ENCODE results near the gene SPTB. TPM values are rescaled to one million over a fixed set of nuclear protein-coding genes. Genes with fewer than 3 reads are reported as not detected.

SPTB gene
- total and polyA plus RNA-seq, 4 donors = 1.1 to 7.9 (median 3.5) TPM

DNA sequence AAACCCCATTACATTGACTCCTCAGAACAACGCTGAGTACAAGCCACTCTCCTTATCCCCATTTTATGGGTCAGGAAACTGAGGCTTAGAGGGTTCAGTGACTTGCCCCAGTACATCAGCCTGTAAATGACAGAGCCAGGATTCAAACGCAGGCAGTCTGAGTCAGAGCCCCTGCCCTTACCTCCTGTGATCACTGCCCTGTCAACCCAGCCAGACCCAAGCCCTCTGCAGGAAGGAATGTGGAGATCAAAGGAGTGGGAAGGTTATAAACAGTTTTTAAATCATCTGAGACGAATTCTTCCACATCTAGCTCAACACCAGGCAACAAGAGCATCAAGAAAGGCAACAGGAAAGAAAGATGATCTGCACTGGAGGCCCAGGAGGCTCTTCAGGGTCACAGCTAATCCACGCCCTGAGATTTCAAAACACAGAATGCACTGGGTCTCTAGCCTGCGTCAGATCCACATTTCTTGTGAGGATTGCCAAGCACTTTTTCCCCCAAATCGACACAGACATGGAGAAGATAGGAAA, 38.5 kb downstream of the SPTB start:
- peak; percentile 43 for ATAC-seq (ENCODE audit: low FRiP score)

DNA sequence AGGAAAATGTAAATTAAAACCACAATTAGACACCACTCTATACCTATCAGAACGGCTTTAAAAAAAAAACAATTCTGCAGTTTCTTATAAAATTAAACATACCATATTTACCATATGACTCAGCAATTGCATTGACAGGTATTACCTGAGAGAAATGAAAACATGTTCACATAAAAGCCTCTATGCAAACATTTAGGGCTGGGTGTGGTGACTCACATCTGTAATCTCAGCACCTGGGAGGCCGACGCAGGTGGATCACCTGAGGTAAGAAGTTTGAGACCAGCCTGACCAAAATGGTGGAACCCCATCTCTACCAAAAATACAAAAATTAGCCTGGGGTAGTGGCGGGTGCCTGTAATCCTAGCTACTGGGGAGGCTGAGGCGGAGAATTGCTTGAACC, 41.1 kb downstream of the SPTB start:
- ATAC-seq (ENCODE audit: low FRiP score) (no peak), DNase-seq (no peak)
- H3K4me1 ChIP-seq (ENCODE audit: control insufficient read depth in 1 of 2, insufficient read depth in 2 of 2, low read length in 2 of 2) = peaks cover 0 to 2% of the 10 kb centered on the region in 2 donors
- no peaks in the 10 kb centered on the region for H3K36me3 ChIP-seq (ENCODE audit: control insufficient read depth in 1 of 2, insufficient read depth in 2 of 2, low read length in 1 of 2)
- H3K27ac ChIP-seq (ENCODE audit: low read depth in 1 of 2, low read length in 2 of 2) = no peak overlapping the region
- intact Hi-C loops (cut with DNase I) = no loop called here
- WGBS, 2 donors = 94 to 98% methylated on average over 5 of the region's 5 CpGs
- no peak overlapping the region for H3K4me3 ChIP-seq (ENCODE audit: low read length in 2 of 2)
- H3K9me3 ChIP-seq (ENCODE audit: control insufficient read depth, low read length) = no peaks in the 10 kb centered on the region
- H3K27me3 ChIP-seq (ENCODE audit: control insufficient read depth in 1 of 2, insufficient read depth in 2 of 2, low read length in 1 of 2) = no peaks in the 10 kb centered on the region

More for the DNA sequence above, 38.5 kb downstream of the SPTB start:
- Histone ChIP-seq H3K4me3 (ENCODE audit: low read length in 2 of 2) (no peak overlapping the region), H3K36me3 (ENCODE audit: control insufficient read depth in 1 of 2, insufficient read depth in 2 of 2, low read length in 1 of 2) (no peaks in the 10 kb centered on the region), H3K27me3 (ENCODE audit: control insufficient read depth in 1 of 2, insufficient read depth in 2 of 2, low read length in 1 of 2) (no peaks in the 10 kb centered on the region), H3K9me3 (ENCODE audit: control insufficient read depth, low read length) (no peaks in the 10 kb centered on the region), H3K4me1 (ENCODE audit: control insufficient read depth in 1 of 2, insufficient read depth in 2 of 2, low read length in 2 of 2) (peaks cover 0 to 2% of the 10 kb centered on the region in 2 donors), H3K27ac (ENCODE audit: low read depth in 1 of 2, low read length in 2 of 2) (no peak overlapping the region)
- intact Hi-C loops (cut with DNase I) = loop anchor here in 1 of 2 donors (5.0 kb wide), 1 partner anchor 39 kb away; no protein-coding TSS in a partner anchor
- WGBS, 2 donors = 20 to 30% methylated on average over 6 of the region's 6 CpGs
- no peak for DNase-seq

DNA sequence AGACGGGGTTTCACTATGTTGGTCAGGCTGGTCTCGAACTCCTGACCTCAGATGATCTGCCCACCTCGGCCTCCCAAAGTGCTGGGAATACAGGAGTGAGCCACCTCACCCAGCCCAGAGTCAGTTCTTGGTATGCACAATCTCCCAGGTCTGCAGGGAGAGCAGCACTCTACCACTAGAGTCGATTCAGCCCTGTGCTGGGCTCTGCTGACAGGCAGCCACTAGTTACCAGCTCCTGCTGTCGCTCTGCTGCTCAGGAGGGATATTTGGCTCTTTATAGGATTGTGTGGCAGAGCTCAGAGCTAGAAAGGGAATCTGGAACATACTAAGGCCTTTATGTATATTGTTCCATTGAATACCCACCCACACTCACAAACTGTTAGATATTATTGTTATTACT, 44.3 kb downstream of the SPTB start:
- no peaks in the 10 kb centered on the region for H3K9me3 ChIP-seq (ENCODE audit: control insufficient read depth, low read length)
- H3K4me1 ChIP-seq (ENCODE audit: control insufficient read depth in 1 of 2, insufficient read depth in 2 of 2, low read length in 2 of 2) = no peaks in the 10 kb centered on the region
- intact Hi-C loops (cut with DNase I) = no loop called here
- 87 to 92% methylated on average over 5 of the region's 5 CpGs for WGBS, 2 donors
- H3K36me3 ChIP-seq (ENCODE audit: control insufficient read depth in 1 of 2, insufficient read depth in 2 of 2, low read length in 1 of 2) = no peaks in the 10 kb centered on the region
- no peak overlapping the region for H3K27ac ChIP-seq (ENCODE audit: low read depth in 1 of 2, low read length in 2 of 2)
- H3K27me3 ChIP-seq (ENCODE audit: control insufficient read depth in 1 of 2, insufficient read depth in 2 of 2, low read length in 1 of 2) = no peaks in the 10 kb centered on the region
- DNase-seq = no peak
- ATAC-seq (ENCODE audit: low FRiP score) = no peak
- H3K4me3 ChIP-seq (ENCODE audit: low read length in 2 of 2) = no peak overlapping the region

DNA sequence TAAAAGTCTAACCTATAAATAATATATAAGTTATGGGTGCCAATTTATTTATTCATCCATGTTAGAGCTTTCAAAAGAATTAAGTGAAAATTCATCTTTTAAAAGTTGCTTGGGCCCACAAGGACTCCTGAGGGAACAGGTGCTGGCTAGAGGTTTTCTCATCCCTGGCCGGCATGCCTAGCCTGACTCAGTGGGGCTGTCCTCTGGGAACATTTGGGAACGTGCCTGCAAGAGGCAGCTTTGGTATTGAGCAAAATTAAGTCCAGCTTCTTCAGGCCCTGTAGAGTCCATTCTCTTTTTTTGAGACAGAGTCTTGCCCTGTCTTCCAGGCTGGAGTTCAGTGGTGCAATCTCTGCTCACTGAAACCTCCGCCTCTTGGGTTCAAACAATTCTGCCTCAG, 44.7 kb downstream of the SPTB start:
- Histone ChIP-seq H3K27ac (ENCODE audit: low read depth in 1 of 2, low read length in 2 of 2) (no peak overlapping the region), H3K36me3 (ENCODE audit: control insufficient read depth in 1 of 2, insufficient read depth in 2 of 2, low read length in 1 of 2) (no peaks in the 10 kb centered on the region), H3K4me1 (ENCODE audit: control insufficient read depth in 1 of 2, insufficient read depth in 2 of 2, low read length in 2 of 2) (no peaks in the 10 kb centered on the region), H3K27me3 (ENCODE audit: control insufficient read depth in 1 of 2, insufficient read depth in 2 of 2, low read length in 1 of 2) (no peaks in the 10 kb centered on the region), H3K9me3 (ENCODE audit: control insufficient read depth, low read length) (no peaks in the 10 kb centered on the region), H3K4me3 (ENCODE audit: low read length in 2 of 2) (no peak overlapping the region)
- ATAC-seq (ENCODE audit: low FRiP score) (no peak), DNase-seq (no peak)
- intact Hi-C loops (cut with DNase I) = no loop called here
- WGBS, 2 donors = 73 to 75% methylated on average over 3 of the region's 3 CpGs

DNA sequence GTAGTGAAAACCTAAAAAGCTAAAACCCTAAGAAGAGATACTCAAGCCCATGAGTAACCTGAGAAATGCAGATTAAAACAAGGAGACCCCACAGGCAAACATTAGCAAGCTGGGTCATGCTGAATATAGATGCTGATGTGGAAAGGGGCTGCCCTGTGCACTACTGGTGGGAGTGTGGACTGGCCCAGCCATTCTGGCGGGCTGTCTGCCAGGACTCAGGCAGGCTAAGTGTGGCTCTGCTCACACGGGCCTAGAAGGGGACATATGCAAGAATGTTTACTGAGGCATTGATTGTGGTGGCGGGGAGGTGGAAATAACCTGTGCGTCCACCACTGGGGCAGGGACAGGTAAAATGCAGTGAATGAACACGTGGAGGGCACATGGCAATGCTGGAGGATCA, 48.3 kb downstream of the SPTB start:
- H3K36me3 ChIP-seq (ENCODE audit: control insufficient read depth in 1 of 2, insufficient read depth in 2 of 2, low read length in 1 of 2) = no peaks in the 10 kb centered on the region
- H3K27ac ChIP-seq (ENCODE audit: low read depth in 1 of 2, low read length in 2 of 2) = no peak overlapping the region
- no peak overlapping the region for H3K4me3 ChIP-seq (ENCODE audit: low read length in 2 of 2)
- no peaks in the 10 kb centered on the region for H3K27me3 ChIP-seq (ENCODE audit: control insufficient read depth in 1 of 2, insufficient read depth in 2 of 2, low read length in 1 of 2)
- no peak for ATAC-seq (ENCODE audit: low FRiP score)
- WGBS, 2 donors = 79 to 81% methylated on average over 5 of the region's 5 CpGs
- DNase-seq = no peak
- intact Hi-C loops (cut with DNase I) = no loop called here
- H3K4me1 ChIP-seq (ENCODE audit: control insufficient read depth in 1 of 2, insufficient read depth in 2 of 2, low read length in 2 of 2) = no peaks in the 10 kb centered on the region
- H3K9me3 ChIP-seq (ENCODE audit: control insufficient read depth, low read length) = no peaks in the 10 kb centered on the region

DNA sequence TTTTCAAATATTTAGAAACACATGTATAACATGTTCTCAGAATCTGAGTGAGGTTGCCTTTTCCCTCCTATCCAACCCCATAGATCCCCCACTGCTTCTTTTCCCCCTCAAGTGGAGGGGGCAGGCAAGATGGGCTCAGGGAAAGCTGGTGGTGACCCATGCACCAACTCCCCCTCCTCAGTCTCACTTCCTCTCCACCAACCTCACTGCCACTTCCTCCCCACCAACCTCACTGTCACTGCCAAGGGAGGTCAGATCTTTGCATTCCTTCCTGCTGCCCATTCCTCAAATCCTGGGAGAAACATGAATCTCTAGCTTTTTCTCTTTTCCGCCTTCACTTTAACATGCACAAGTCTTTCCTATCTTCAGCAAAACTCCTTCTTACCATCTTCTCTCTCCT, 48.7 kb downstream of the SPTB start:
- intact Hi-C loops (cut with DNase I) = no loop called here
- 93 to 95% methylated on average over 1 of the region's 1 CpG for WGBS, 2 donors
- Histone ChIP-seq H3K27ac (ENCODE audit: low read depth in 1 of 2, low read length in 2 of 2) (no peak overlapping the region), H3K27me3 (ENCODE audit: control insufficient read depth in 1 of 2, insufficient read depth in 2 of 2, low read length in 1 of 2) (no peaks in the 10 kb centered on the region), H3K36me3 (ENCODE audit: control insufficient read depth in 1 of 2, insufficient read depth in 2 of 2, low read length in 1 of 2) (no peaks in the 10 kb centered on the region), H3K4me1 (ENCODE audit: control insufficient read depth in 1 of 2, insufficient read depth in 2 of 2, low read length in 2 of 2) (no peaks in the 10 kb centered on the region), H3K9me3 (ENCODE audit: control insufficient read depth, low read length) (no peaks in the 10 kb centered on the region), H3K4me3 (ENCODE audit: low read length in 2 of 2) (no peak overlapping the region)
- no peak for DNase-seq
- ATAC-seq (ENCODE audit: low FRiP score) = no peak

DNA sequence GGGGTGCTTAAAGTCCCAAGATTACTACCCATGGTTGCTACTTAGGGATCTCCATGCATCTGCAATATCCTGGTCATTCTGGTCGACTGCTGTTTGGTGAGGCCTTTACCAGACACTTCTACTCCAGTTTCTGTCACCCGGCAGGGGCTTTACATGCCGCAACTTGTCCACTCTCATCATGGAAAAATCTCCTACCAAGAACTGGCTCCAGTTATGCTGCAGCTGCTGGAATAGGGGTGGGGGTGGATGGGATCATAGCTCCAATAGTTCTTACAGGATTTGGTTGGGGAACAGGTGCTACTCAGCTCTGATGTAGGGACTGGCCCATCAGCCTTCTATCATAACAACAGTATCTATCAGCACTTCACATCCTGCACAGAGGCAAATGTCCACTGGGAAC, 51.6 kb downstream of the SPTB start:
- Histone ChIP-seq H3K36me3 (ENCODE audit: control insufficient read depth in 1 of 2, insufficient read depth in 2 of 2, low read length in 1 of 2) (no peaks in the 10 kb centered on the region), H3K4me1 (ENCODE audit: control insufficient read depth in 1 of 2, insufficient read depth in 2 of 2, low read length in 2 of 2) (no peaks in the 10 kb centered on the region), H3K27ac (ENCODE audit: low read depth in 1 of 2, low read length in 2 of 2) (no peak overlapping the region), H3K4me3 (ENCODE audit: low read length in 2 of 2) (no peak overlapping the region), H3K9me3 (ENCODE audit: control insufficient read depth, low read length) (no peaks in the 10 kb centered on the region), H3K27me3 (ENCODE audit: control insufficient read depth in 1 of 2, insufficient read depth in 2 of 2, low read length in 1 of 2) (no peaks in the 10 kb centered on the region)
- WGBS, 2 donors = 94 to 98% methylated on average over 3 of the region's 3 CpGs
- intact Hi-C loops (cut with DNase I) = no loop called here
- DNase-seq (no peak), ATAC-seq (ENCODE audit: low FRiP score) (no peak)

DNA sequence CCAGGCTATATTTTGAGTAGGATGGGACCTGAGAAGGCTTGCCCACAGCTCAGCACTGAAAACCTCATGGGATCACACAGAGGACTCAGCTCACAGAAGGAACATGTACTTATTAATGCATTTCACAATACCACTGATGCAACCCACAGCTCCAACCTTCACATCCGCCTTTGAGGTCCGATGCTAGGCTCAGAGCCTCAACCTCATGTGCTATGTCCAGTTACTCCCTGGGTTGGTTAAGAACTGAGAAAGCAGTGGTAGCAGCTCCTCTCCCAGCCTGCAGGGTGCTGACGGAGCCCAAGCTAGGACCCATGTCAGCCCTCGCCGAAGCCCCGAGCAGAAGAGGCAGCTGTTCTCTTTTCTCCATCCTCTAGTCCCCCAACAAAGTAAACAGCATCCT, 52.9 kb downstream of the SPTB start:
- H3K27me3 ChIP-seq (ENCODE audit: control insufficient read depth in 1 of 2, insufficient read depth in 2 of 2, low read length in 1 of 2) = no peaks in the 10 kb centered on the region
- H3K4me3 ChIP-seq (ENCODE audit: low read length in 2 of 2) = no peak overlapping the region
- no peaks in the 10 kb centered on the region for H3K9me3 ChIP-seq (ENCODE audit: control insufficient read depth, low read length)
- H3K4me1 ChIP-seq (ENCODE audit: control insufficient read depth in 1 of 2, insufficient read depth in 2 of 2, low read length in 2 of 2) = no peaks in the 10 kb centered on the region
- 89 to 98% methylated on average over 6 of the region's 6 CpGs for WGBS, 2 donors
- DNase-seq (no peak), ATAC-seq (ENCODE audit: low FRiP score) (no peak)
- no peak overlapping the region for H3K27ac ChIP-seq (ENCODE audit: low read depth in 1 of 2, low read length in 2 of 2)
- intact Hi-C loops (cut with DNase I) = no loop called here
- H3K36me3 ChIP-seq (ENCODE audit: control insufficient read depth in 1 of 2, insufficient read depth in 2 of 2, low read length in 1 of 2) = no peaks in the 10 kb centered on the region

DNA sequence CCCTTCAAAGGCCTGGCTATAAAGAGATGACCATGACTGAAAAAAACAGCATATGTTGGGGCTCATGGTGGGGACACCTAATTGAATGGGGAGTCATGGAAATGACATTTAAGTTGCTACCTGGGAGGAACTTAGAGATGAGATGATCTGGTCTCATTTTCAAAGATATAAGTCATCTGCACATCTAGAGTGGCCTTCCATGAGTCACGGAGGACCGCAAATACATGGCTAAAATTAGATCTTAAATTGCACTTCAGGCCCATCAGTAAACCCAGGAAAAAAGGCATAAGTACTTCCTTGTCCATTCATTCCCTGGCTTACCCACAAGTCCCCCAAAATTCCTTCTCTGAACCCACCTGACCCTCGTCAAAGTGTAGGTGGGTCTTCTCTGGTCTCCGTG, 53.4 kb downstream of the SPTB start:
- no peak overlapping the region for H3K27ac ChIP-seq (ENCODE audit: low read depth in 1 of 2, low read length in 2 of 2)
- ATAC-seq (ENCODE audit: low FRiP score) (no peak), DNase-seq (no peak)
- no peaks in the 10 kb centered on the region for H3K27me3 ChIP-seq (ENCODE audit: control insufficient read depth in 1 of 2, insufficient read depth in 2 of 2, low read length in 1 of 2)
- no peaks in the 10 kb centered on the region for H3K9me3 ChIP-seq (ENCODE audit: control insufficient read depth, low read length)
- no peak overlapping the region for H3K4me3 ChIP-seq (ENCODE audit: low read length in 2 of 2)
- H3K4me1 ChIP-seq (ENCODE audit: control insufficient read depth in 1 of 2, insufficient read depth in 2 of 2, low read length in 2 of 2) = no peaks in the 10 kb centered on the region
- H3K36me3 ChIP-seq (ENCODE audit: control insufficient read depth in 1 of 2, insufficient read depth in 2 of 2, low read length in 1 of 2) = no peaks in the 10 kb centered on the region
- 81 to 83% methylated on average over 4 of the region's 4 CpGs for WGBS, 2 donors
- intact Hi-C loops (cut with DNase I) = no loop called here
